M059J (cell line): ENCODE measurements around the gene ACKR3. TPM values are rescaled to one million over a fixed set of nuclear protein-coding genes. Genes with fewer than 3 reads are reported as not detected.

ENCODE experiments used
- DNase-seq: peaks from one replicate; pipeline ENCODE4 v3.0.0-alpha.2; 2012; ENCODE audit warnings: low read depth
- total RNA-seq: library from RNA; depleted of rRNA; stranded (reverse); fragments of >200 nt; shearing (Covaris generic); gene quantifications from 2 replicates; pipeline ENCODE4 v1.2.3, GENCODE V29; 2014

ACKR3 gene
- total RNA-seq, 1 experiment from 2014 or later = 3.0 TPM

- DNase-seq = peak; percentile 26
Measured at GRCh38 chr2:236584521-236585384, 15.1 kb downstream of the ACKR3 start.

DNA sequence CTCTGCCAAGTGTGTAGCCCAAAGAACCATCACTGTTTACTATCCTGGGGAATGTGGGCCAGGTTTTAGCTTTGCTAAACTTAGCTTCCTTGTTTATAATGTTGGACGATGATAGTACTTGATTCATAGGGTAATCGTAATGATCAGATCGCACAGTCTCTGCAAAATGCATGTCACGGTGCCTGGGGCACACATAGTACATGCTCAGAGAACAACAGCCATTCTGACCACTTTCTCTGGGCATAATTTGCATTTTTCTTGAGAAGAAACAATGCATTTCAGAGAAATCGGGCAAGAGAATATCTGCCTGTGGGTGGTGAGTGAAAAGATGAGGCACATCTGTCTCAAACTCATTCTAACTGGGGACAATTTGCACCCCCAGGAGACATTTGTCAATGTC lies 16.3 kb downstream of the ACKR3 start:
- no peak for DNase-seq

- DNase-seq = no peak
Measured at GRCh38 chr2:236587861-236588815, 18.5 kb downstream of the ACKR3 start.

GRCh38 chr2:236588932-236589592 lies 19.4 kb downstream of the ACKR3 start:
- no peak for DNase-seq

DNA sequence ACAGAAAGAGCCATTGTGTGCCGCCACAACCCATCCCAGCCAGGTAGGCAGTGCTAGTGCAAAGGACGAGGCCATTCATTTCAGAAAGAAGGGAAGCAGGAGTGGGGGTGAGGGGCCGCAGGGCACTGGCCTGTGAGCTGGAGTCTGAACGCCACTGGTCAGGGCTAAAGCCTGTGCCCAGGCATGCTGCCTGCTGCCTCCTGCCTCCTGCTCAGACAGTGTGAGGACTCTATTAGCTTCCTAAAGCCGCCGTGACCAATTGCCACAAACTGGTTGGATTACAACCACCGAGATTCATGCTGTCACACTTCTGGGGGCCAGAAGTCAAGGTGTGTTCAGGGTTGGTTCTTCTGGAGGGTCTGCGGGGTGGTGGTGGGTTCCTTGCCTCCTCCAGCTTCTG lies 21.2 kb downstream of the ACKR3 start:
- DNase-seq = no peak

GRCh38 chr2:236592821-236593220 lies 23.2 kb downstream of the ACKR3 start:
- no peak for DNase-seq

- DNase-seq = no peak
Measured at GRCh38 chr2:236593531-236593930, 23.9 kb downstream of the ACKR3 start.

DNA sequence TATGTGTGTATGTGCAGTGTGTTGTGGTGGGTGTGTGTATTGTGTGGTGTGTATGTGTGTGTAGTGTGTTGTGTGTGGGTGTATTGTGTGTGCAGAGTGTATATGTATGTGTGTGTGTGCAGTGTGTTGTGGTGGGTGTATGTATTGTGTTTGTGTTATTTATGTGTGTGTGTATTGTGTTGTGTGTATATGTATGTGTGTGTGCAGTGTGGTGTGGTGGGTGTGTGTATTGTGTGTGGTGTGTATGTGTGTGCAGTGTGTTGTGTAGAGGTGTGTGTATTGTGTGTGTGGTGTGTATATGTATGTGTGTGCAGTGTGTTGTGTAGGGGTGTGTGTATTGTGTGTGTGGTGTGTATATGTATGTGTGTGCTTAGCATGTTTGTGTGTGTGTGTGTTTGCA lies 24.3 kb downstream of the ACKR3 start:
- no peak for DNase-seq

DNA sequence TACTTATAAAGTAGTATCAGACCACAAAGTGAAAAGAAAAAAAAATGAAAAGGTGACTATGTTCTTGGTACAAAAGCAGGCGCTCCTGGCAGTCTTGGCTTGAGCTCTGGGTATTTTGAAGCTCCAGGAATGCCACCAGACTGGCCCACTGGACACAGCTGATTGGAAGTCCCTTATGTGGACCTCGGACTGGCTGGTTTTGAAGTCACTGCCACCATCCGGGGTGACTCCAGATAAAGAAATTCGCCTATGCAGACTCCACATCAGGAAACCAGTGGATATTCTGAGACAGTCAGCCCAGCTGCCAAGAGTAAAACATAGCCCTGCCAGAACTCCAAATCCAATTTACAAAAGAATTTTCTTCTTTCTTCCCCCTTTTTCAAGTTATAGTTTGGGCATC lies 28.0 kb downstream of the ACKR3 start:
- DNase-seq = no peak

DNA sequence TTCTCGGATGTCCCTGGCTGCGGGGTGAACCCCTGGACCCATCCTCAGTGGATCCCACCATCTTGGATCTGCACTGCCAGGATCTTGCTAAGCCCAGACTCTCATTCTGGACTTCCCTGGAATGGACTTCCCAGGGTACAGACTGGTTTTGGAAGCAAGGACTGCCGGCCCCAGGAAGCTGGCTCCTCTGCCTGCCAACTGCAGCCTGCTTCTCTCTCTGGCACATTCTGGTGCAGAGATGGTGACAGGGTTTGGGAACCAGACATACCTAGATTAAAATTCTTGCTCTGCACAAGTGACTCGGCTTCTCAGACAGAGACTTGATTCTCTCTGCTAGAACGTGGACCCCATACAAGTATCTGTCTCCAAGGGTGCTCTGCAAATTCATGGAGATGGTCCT lies 29.4 kb downstream of the ACKR3 start:
- DNase-seq = no peak

DNA sequence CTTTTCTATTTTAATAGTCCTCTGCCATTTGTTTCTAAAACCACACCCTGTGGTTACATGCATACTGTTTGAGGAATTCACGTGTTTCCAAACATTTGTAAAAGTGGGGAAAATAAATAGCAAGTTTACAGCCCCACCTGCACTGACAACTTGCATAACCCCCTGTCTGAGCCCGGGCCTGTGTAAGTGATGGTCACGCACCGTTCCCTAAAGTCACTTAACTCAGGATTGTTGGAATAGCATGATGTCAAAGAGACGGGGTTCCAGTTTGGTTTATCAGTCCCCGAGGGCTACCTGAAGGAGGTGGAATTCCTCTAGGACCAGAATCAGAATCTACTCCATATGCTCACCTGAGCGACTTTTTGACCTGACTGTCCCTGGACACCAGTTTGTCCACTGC lies 30.5 kb downstream of the ACKR3 start:
- no peak for DNase-seq

- DNase-seq = no peak
Measured at GRCh38 chr2:236600892-236601291, 31.3 kb downstream of the ACKR3 start.

- no peak for DNase-seq
Measured at GRCh38 chr2:236601316-236602202, 31.9 kb downstream of the ACKR3 start.

GRCh38 chr2:236602678-236603077 lies 33.1 kb downstream of the ACKR3 start:
- DNase-seq = no peak

DNA sequence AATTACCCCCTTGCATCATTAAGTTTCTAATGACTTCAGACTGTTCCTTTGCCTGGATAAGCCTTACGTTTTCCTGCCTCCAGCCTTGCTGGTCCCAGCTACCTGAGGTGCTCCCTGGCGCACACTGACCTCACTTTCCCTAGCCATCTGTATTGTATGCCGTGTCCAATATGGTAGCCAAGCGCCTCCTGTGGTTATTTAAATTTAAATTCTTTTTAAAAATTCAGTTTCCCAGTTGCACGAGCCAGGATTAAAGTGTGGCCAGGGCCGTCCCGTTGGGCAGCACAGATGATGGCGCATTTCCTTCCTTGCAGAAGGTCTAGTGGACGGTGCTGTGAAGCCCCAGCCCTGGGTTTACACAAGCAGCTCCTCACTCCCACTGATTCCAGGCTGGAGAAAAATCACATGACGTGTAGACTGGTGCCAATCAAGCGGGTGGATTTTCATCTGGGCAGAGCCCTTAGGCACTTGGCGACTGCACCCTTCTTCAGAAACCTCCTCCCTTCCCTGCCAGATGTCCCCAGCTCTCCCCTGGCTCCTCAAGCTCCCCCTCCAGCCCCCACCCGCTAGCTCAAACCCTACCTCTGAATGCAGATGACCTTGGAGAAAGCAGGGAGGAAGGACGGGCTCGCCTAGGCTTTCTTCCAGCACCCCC lies 33.9 kb downstream of the ACKR3 start:
- DNase-seq = no peak

- DNase-seq = no peak
Measured at GRCh38 chr2:236604575-236605344, 35.1 kb downstream of the ACKR3 start.

- DNase-seq = no peak
Measured at GRCh38 chr2:236605345-236605734, 35.7 kb downstream of the ACKR3 start.

GRCh38 chr2:236606023-236606422 lies 36.4 kb downstream of the ACKR3 start:
- DNase-seq = no peak

GRCh38 chr2:236607471-236608187 lies 38.0 kb downstream of the ACKR3 start:
- peak; percentile 82 for DNase-seq
